Dermis blood vessel endothelial cell (primary cell): Measurements from ENCODE around the gene NBPF9. TPM values are rescaled to one million over a fixed set of nuclear protein-coding genes. Genes with fewer than 3 reads are reported as not detected.
"Not testable (repeated sequence)": the region's sequence is repeated elsewhere in the genome, so short reads cannot be mapped to it uniquely, and the experiment has no call there.

ENCODE experiments used
- DNase-seq: peaks from one replicate; pipeline ENCODE4 v3.0.0; 2010
- total RNA-seq: library from RNA; depleted of rRNA; stranded (reverse); fragments of >200 nt; gene quantifications from 2 replicates; pipeline ENCODE4 v1.2.3, GENCODE V29; 2014

Gene NBPF9
- total RNA-seq, 1 donor from 2014 or later, result 12.3 TPM

GRCh38 chr1:149009761-149010160 lies 93.6 kb downstream of the NBPF9 start:
- not testable (repeated sequence) for DNase-seq

- DNase-seq, result not testable (repeated sequence)
Observed at GRCh38 chr1:149008769-149009168, 94.6 kb downstream of the NBPF9 start.

DNA sequence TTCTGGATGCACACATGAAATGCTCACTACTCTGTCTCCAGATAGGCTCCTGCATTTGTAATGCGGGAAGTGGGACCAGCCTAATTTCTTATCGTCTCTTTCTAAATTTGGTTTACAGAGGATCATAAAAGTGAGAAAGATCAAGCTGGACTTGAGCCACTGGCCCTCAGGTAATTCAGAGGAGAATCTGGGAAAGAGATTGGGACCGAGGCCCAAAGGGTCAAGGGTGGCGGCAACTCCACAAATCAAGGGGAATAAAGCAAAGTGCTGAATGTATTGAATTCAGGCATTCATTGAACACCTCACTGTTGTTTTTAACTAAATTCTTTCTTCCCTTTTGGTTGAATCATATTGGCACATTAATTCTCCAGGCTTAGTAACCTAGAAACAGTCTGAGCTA lies 95.0 kb downstream of the NBPF9 start:
- not testable (repeated sequence) for DNase-seq
